Mesenchymal stem cell (in vitro differentiated cells and primary cell): ENCODE measurements around the gene SOWAHA.

ENCODE experiments used
- DNase-seq: peaks from one replicate; pipeline ENCODE4 v3.0.0-alpha.2; 2013
- H2AFZ ChIP-seq: one replicate; pipeline ENCODE4 v1.6.1; 2013; ENCODE audit warnings: low read depth, mild to moderate bottlenecking, control low read depth, inconsistent platforms, low read length, moderate library complexity
- H2AK5ac ChIP-seq: 2 replicates; pipeline ENCODE4 v1.6.1; 2013; ENCODE audit warnings: low read length, moderate library complexity, mild to moderate bottlenecking, inconsistent platforms; ENCODE audit not compliant: severe bottlenecking
- H2BK120ac ChIP-seq: one replicate; pipeline ENCODE4 v1.6.1; 2013; ENCODE audit warnings: low read depth, mild to moderate bottlenecking, inconsistent platforms, low read length, moderate library complexity
- H2BK12ac ChIP-seq, 2 experiments: one replicate each; pipeline ENCODE4 v1.6.1; 2013; ENCODE audit warnings: inconsistent platforms in 2 of 2, low read length in 2 of 2, mild to moderate bottlenecking in 2 of 2, moderate library complexity in 2 of 2, control low read depth in 1 of 2
- H2BK15ac ChIP-seq: one replicate; pipeline ENCODE4 v1.6.1; 2013; ENCODE audit warnings: mild to moderate bottlenecking, low read depth, inconsistent platforms; ENCODE audit not compliant: poor library complexity, severe bottlenecking
- H2BK5ac ChIP-seq: 2 replicates; pipeline ENCODE4 v1.6.1; 2013; ENCODE audit warnings: low read depth, mild to moderate bottlenecking, low read length, control low read depth, inconsistent platforms; ENCODE audit not compliant: poor library complexity, severe bottlenecking
- H3K14ac ChIP-seq, 2 experiments: one replicate each; pipeline ENCODE4 v1.6.1; 2013; ENCODE audit warnings: inconsistent platforms in 2 of 2, low read length in 2 of 2, control low read depth in 1 of 2, mild to moderate bottlenecking in 1 of 2, moderate library complexity in 1 of 2
- H3K18ac ChIP-seq, 2 experiments: one replicate each; pipeline ENCODE4 v1.6.1; 2013; ENCODE audit warnings: inconsistent platforms in 2 of 2, low read length in 2 of 2, control low read depth in 1 of 2, low read depth in 1 of 2, mild to moderate bottlenecking in 1 of 2
- H3K23ac ChIP-seq, 2 experiments: one replicate each; pipeline ENCODE4 v1.6.1; 2013; ENCODE audit warnings: inconsistent platforms in 2 of 2, low read length in 2 of 2, mild to moderate bottlenecking in 2 of 2, moderate library complexity in 2 of 2, control low read depth in 1 of 2
- H3K27ac ChIP-seq: 2 replicates; pipeline ENCODE4 v1.5.1; 2013; ENCODE audit warnings: mild to moderate bottlenecking, moderate library complexity, low read length, control low read depth, inconsistent platforms; ENCODE audit not compliant: poor library complexity, severe bottlenecking
- H3K27me3 ChIP-seq, 2 experiments: 2 replicates each; pipeline versions ENCODE4 v1.6.1 to v1.7.0; 2013; ENCODE audit warnings: low read length in 2 of 2, mild to moderate bottlenecking in 2 of 2, moderate library complexity in 2 of 2, control low read depth in 1 of 2, inconsistent platforms in 1 of 2; ENCODE audit not compliant: control insufficient read depth in 1 of 2, insufficient read depth in 1 of 2
- H3K36me3 ChIP-seq, 2 experiments: 2 replicates each; pipeline versions ENCODE4 v1.6.1 to v1.7.0; 2013; ENCODE audit warnings: low read length in 2 of 2, control low read depth in 1 of 2, inconsistent platforms in 1 of 2, low read depth in 1 of 2, mild to moderate bottlenecking in 1 of 2; ENCODE audit not compliant: insufficient read depth in 2 of 2, control insufficient read depth in 1 of 2
- H3K4ac ChIP-seq, 2 experiments: one replicate each; pipeline ENCODE4 v1.6.1; 2013; ENCODE audit warnings: inconsistent platforms in 2 of 2, low read length in 2 of 2, mild to moderate bottlenecking in 2 of 2, moderate library complexity in 2 of 2, control low read depth in 1 of 2, low read depth in 1 of 2
- H3K4me1 ChIP-seq: 2 replicates; pipeline ENCODE4 v1.6.1; 2013; ENCODE audit warnings: low read depth, low read length, control low read depth; ENCODE audit not compliant: control insufficient read depth, insufficient read depth
- H3K4me2 ChIP-seq: 2 replicates; pipeline ENCODE4 v1.6.1; 2013; ENCODE audit warnings: low read length, mild to moderate bottlenecking, inconsistent platforms; ENCODE audit not compliant: poor library complexity, severe bottlenecking
- H3K4me3 ChIP-seq, 2 experiments: 2 replicates each; pipeline versions ENCODE4 v1.5.1 to v1.7.0; 2013; ENCODE audit warnings: low read length in 2 of 2, mild to moderate bottlenecking in 2 of 2, control low read depth in 1 of 2, low read depth in 1 of 2; ENCODE audit not compliant: insufficient read depth in 1 of 2
- H3K79me1 ChIP-seq: replicated peaks from 2 replicates; pipeline ENCODE4 v1.6.1; 2013; ENCODE audit warnings: mild to moderate bottlenecking, control low read depth, low read length, inconsistent platforms; ENCODE audit not compliant: poor library complexity, severe bottlenecking
- H3K9ac ChIP-seq: 2 replicates; pipeline ENCODE4 v1.7.0; 2013; ENCODE audit warnings: mild to moderate bottlenecking, low read length, moderate library complexity
- H3K9me3 ChIP-seq: 2 replicates; pipeline ENCODE4 v1.7.0; 2013; ENCODE audit warnings: mild to moderate bottlenecking, low read length; ENCODE audit not compliant: control insufficient read depth
- H4K8ac ChIP-seq: one replicate; pipeline ENCODE4 v1.6.1; 2013; ENCODE audit warnings: inconsistent platforms, mild to moderate bottlenecking, low read length, moderate library complexity
- H4K91ac ChIP-seq: one replicate; pipeline ENCODE4 v1.6.1; 2013; ENCODE audit warnings: mild to moderate bottlenecking, low read length, inconsistent platforms
- WGBS: methylation state at CpG from one replicate; pipeline ENCODE4 v1.1.7; 2013; ENCODE audit warnings: mixed read lengths; 5-methylcytosine and 5-hydroxymethylcytosine counted together

SOWAHA gene

GRCh38 chr5:132827943-132828673 lies 15.0 kb downstream of the SOWAHA start:
- H3K14ac ChIP-seq: no peak overlapping the region

GRCh38 chr5:132828846-132829494 lies 15.9 kb downstream of the SOWAHA start:
- Histone ChIP-seq H3K4me1 (peaks cover 13% of the 10 kb centered on the region), H3K4me2 (no peak overlapping the region), H2BK15ac (no peak overlapping the region), H2BK120ac (no peak overlapping the region), H2BK5ac (no peak overlapping the region), H2BK12ac (no peak overlapping the region), H2AFZ (no peak overlapping the region), H3K18ac (no peak overlapping the region), H2AK5ac (no peak overlapping the region), H3K9ac (peak overlapping the region; percentile 84), H3K36me3 (peaks cover 10 to 14% of the 10 kb centered on the region in 2 experiments), H3K27me3 (no peaks in the 10 kb centered on the region), H3K4ac (no peak overlapping the region), H3K79me1 (peaks cover 7% of the 10 kb centered on the region), H3K4me3 (peak overlapping the region in 1 of 2 experiments; percentile 81), H3K27ac (no peak overlapping the region), H3K14ac (no peak overlapping the region), H3K9me3 (no peaks in the 10 kb centered on the region), H3K23ac (no peak overlapping the region), H4K8ac (peak overlapping the region; percentile 19), H4K91ac (no peak overlapping the region)
- DNase-seq: no peak
- WGBS: 85% methylated on average over 4 of the region's 4 CpGs

More at GRCh38 chr5:132827943-132828673, 15.0 kb downstream of the SOWAHA start:
- Histone ChIP-seq H3K79me1 (peaks cover 7% of the 10 kb centered on the region), H2AK5ac (no peak overlapping the region), H3K9ac (no peak overlapping the region), H3K36me3 (peaks cover 11 to 14% of the 10 kb centered on the region in 2 experiments), H2AFZ (no peak overlapping the region), H3K23ac (no peak overlapping the region), H3K9me3 (no peaks in the 10 kb centered on the region), H3K27me3 (no peaks in the 10 kb centered on the region), H3K27ac (no peak overlapping the region), H2BK5ac (no peak overlapping the region), H3K4me1 (peaks cover 18% of the 10 kb centered on the region), H2BK120ac (no peak overlapping the region), H4K91ac (no peak overlapping the region), H3K4ac (no peak overlapping the region), H2BK15ac (no peak overlapping the region), H2BK12ac (no peak overlapping the region), H3K4me2 (no peak overlapping the region), H4K8ac (no peak overlapping the region), H3K18ac (no peak overlapping the region), H3K4me3 (no peak overlapping the region)
- WGBS: 76% methylated on average over 4 of the region's 4 CpGs
- no peak for DNase-seq

GRCh38 chr5:132829742-132830435 lies 16.8 kb downstream of the SOWAHA start:
- Histone ChIP-seq H4K8ac (peak overlapping the region; percentile 82), H3K4me2 (peak overlapping the region; percentile 80), H3K18ac (peak overlapping the region; percentile 76 to 81), H3K4ac (peak overlapping the region; percentile 51 to 64), H3K9ac (peak overlapping the region; percentile 84), H2AK5ac (no peak overlapping the region), H3K79me1 (peaks cover 7% of the 10 kb centered on the region), H3K36me3 (peaks cover 2 to 13% of the 10 kb centered on the region in 2 experiments), H3K14ac (peak overlapping the region in 1 of 2 experiments; percentile 73), H3K23ac (peak overlapping the region in 1 of 2 experiments; percentile 65), H2AFZ (peak overlapping the region; percentile 80), H3K4me1 (peaks cover 13% of the 10 kb centered on the region), H2BK15ac (peak overlapping the region; percentile 52), H2BK5ac (no peak overlapping the region), H4K91ac (peak overlapping the region; percentile 32), H3K27me3 (no peaks in the 10 kb centered on the region), H2BK120ac (peak overlapping the region; percentile 61), H3K27ac (no peak overlapping the region), H3K4me3 (peak overlapping the region; percentile 78 to 81), H2BK12ac (peak overlapping the region in 1 of 2 experiments; percentile 81), H3K9me3 (no peaks in the 10 kb centered on the region)
- WGBS: 8% methylated on average over 61 of the region's 75 CpGs
- DNase-seq: peak; percentile 71
